Renal cortex interstitium (tissue), 11 donors: ENCODE data around the gene OTOG. TPM values are rescaled to one million over a fixed set of nuclear protein-coding genes. Genes with fewer than 3 reads are reported as not detected.

Experiments
- DNase-seq, 11 donors: peaks; one replicate each; pipeline ENCODE4 v3.0.0-alpha.2; 2013; ENCODE audit warnings: low read depth in 9 of 11, low spot score in 4 of 11; ENCODE audit errors: extremely low read depth in 1 of 11
- polyA plus RNA-seq, 3 donors: library from polyadenylated mRNA; unstranded; fragments of 120-200 nt; gene quantifications; one replicate each; pipeline ENCODE4 v1.2.1, GENCODE V29; 2013; ENCODE audit not compliant: insufficient read length in 3 of 3

Gene OTOG
- polyA plus RNA-seq, 3 donors = 0.27 to 0.42 (median 0.36) TPM

- no peak for DNase-seq
Measured at GRCh38 chr11:17595526-17596309, 48.7 kb downstream of the OTOG start.

DNA sequence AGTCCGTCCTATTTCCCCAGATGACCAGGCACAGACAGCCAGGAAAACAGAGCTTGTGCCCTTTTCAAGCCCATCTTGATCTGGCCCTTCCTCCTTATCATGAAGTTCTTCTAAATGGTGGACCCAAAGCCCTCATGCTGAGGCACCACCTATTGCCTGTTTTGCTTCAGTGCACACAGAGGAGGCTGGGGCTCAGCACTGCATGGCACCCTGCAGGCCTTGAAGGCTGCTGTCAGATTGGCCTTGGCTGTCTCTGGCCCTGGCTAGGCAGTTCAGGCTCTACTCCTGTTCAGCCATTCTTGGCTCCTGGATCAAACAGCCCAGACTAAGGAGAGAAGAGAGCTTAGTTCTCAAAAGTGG is 49.2 kb downstream of the OTOG start:
- DNase-seq = no peak

- no peak for DNase-seq
Measured at GRCh38 chr11:17596711-17597110, 49.7 kb downstream of the OTOG start.

- DNase-seq = no peak
Measured at GRCh38 chr11:17597770-17598169, 50.7 kb downstream of the OTOG start.

DNA sequence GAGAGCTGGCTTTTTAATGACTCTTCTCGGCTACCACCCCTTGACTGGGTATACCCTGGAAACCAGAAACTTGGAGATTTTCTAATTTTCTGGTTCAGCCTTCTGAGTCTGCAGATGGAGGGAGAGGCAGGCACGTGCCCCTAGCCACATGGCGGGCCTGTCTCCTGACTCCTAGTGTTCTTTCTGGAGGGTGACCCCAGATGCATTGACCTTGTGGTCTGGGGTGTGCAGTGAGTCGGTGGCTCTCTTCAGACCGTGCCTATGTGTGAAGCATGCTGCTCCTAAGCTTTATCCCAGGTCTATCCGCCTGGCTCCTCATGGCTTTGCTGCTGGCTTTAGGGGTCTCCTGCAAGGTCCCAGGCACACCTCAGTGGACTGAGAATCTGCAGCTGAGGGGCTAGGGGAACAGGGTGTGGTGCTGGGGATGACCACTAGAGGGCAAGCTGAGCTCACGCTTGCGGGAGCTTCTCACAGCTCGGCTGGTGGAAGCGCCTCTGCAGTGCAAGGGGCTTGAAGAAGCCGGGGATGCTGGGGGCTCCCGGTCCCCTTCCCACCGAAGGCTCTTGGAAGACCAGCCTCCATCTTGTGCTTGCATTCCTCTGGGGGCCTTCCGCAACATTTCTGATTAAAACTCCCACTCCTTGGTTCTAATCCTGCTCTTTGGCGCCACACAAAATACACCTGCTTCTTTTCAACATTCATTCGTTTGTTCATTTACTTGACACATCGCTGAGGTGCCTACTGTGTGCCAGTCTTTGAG is 51.8 kb downstream of the OTOG start:
- DNase-seq = peak; percentile 22 to 69 (median 53)

GRCh38 chr11:17599460-17599925 is 52.4 kb downstream of the OTOG start:
- DNase-seq = no peak

GRCh38 chr11:17600316-17601255 is 53.5 kb downstream of the OTOG start:
- peak in 1 of 11 donors; percentile 5 for DNase-seq

DNA sequence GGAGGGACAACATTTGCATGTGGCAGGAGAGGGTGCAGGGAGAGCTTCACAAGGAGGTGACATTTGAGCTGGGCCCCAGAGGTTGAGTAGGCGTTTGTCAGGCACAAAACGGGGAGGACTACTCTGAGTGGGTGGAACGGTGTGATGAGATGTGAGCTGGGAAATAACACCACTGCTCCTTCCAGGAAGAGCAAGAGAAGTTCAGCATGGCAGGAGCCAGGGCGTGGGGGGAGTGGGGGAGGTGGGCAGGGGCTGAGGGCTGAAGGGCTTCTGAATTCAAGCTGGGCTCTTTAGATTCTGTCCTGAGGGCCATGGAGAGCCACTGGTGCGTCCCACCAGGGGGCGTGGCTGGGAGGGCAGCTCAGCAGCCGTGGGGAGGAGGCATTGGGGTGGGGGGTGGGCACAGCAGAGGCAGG is 54.2 kb downstream of the OTOG start:
- DNase-seq = peak in 7 of 11 donors; percentile 1 to 26 (median 12)

DNA sequence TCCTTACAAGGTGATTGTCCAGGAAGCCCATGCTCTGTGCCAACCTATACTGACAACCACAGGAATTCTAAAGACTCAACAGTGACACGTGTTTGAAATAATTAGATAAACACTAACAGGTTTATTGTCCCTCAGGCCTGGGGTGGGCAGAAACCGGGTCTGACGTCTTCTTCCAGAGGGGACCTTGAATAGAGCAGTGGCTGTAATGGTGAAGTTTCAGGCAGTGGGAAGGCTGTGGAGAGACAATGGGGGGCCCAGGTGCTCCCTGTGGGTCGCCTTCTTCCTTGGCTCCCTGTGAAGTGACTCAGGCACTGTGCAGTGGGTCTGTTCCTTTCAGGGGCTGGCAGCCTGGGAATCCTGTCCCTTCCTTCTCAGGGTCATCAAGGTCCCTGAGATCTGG is 54.6 kb downstream of the OTOG start:
- no peak for DNase-seq

DNA sequence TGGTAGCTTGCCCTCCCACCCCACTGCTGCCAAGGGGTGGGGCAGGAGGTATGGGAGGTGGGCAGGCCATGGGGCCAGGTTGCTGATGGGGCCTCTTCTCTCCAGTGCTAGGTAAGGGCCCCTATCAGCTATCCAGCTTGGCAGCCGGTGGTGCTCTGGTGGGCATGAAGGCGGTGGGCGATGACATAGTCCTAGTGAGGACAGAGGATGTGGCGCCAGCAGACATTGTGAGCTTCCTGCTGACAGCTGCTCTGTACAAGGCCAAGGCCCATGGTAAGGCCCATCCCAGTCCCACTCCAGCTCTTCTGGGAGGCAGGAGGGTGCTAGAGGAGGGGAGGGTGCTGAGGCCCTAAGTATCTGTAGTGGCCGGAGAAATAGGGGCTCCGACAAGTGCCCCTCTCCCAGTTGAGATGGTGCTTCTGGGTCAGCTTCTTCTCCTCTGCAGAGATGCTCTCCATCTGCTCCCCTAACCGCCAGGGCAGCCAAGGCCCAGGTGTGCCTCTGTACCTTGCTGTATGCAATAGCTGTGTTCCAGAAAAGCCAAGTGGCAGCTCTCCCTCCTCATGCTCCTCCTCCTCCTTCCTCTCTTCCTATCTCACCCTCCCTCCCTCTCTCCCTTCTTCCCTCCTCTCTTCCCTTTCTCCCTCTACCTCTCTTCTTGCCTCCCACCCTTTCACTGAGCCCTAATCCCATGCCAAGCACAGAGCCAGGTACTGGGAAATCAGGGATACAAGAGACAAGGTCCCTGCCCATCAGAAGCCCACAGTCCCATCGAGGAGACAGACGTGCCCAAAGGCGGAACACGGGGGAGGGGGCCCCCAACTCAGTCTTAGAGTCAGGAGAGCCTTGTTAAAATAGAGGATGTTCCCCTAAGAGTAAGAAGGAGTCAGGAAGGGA is 55.3 kb downstream of the OTOG start:
- DNase-seq = no peak

GRCh38 chr11:17603056-17603825 is 56.2 kb downstream of the OTOG start:
- DNase-seq = no peak

- DNase-seq = no peak
Measured at GRCh38 chr11:17604201-17604914, 57.3 kb downstream of the OTOG start.

GRCh38 chr11:17604915-17605233 is 57.8 kb downstream of the OTOG start:
- DNase-seq = no peak

GRCh38 chr11:17605651-17606122 is 58.6 kb downstream of the OTOG start:
- no peak for DNase-seq

DNA sequence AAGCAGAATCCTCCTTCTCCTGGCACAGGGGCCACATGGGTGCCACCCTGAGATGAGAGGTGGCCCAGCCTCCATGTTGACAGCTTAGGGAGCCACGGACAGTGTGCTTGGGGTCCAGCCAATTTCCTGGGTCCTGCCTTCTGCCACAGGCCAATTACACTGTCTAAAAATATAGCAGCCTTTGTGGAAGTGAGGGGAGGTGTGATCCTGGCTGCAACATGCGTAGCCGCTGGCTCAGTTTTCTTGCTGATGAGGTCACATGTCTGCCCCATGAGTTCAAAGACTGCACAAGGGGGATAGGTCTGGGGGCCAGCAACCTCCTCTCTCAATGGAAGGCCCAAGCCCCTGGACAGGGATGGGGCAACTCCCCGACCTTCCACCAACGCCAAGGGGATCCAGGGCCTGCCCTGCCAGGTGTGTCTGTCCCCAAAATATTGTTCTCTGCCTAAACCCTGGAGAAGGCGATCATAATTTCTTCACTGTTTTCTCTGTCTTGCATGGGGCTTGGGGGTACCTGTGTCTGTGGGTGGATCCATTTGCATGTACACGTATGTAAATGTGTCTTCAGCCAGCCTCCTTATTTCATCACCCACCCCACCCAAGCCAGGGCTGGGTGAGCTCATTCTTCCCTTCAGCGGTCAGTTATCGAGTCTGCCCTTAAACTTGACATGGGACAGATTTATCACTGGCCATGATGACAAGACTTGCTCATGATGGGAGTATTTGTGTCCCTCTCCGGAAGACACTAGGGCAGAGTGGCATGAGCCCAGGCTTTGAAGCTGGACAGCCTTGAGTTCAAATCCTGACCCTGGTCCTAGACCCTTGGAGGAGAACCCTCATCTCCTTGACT is 59.4 kb downstream of the OTOG start:
- no peak for DNase-seq

- DNase-seq = no peak
Measured at GRCh38 chr11:17607083-17607429, 60.0 kb downstream of the OTOG start.
